Spleen (tissue), 11 donors: ENCODE results near the gene PTPN6. TPM values are rescaled to one million over a fixed set of nuclear protein-coding genes. Genes with fewer than 3 reads are reported as not detected.

Experiments
- DNase-seq: peaks from one replicate; pipeline ENCODE4 v3.0.0-alpha.2; 2020
- H3K27ac ChIP-seq, 8 donors: fragments of 200-600 bp; sonication (generic) in 7 of 8; 1 replicate in 4 of 8; 2 replicates in 4 of 8; pipeline versions ENCODE4 v1.5.0 to v1.8.0; 2016 to 2021; ENCODE audit warnings: inconsistent platforms in 4 of 8, mild to moderate bottlenecking in 4 of 8, moderate library complexity in 1 of 8
- H3K27me3 ChIP-seq, 7 donors: fragments of 200-600 bp; sonication (generic) in 6 of 7; replicated peaks in 1 of 7; 1 replicate in 4 of 7; 2 replicates in 3 of 7; pipeline versions ENCODE4 v1.5.0 to v1.8.0; 2016 to 2021; ENCODE audit warnings: inconsistent platforms in 3 of 7, mild to moderate bottlenecking in 1 of 7
- H3K36me3 ChIP-seq, 6 donors: fragments of 200-600 bp; sonication (generic) in 5 of 6; 1 replicate in 4 of 6; 2 replicates in 2 of 6; pipeline versions ENCODE4 v1.5.0 to v1.8.0; 2016 to 2021; ENCODE audit warnings: inconsistent platforms in 2 of 6
- H3K4me1 ChIP-seq, 6 donors: fragments of 200-600 bp; sonication (generic) in 5 of 6; 1 replicate in 3 of 6; 2 replicates in 3 of 6; pipeline versions ENCODE4 v1.5.0 to v1.8.0; 2016 to 2021; ENCODE audit warnings: inconsistent platforms in 3 of 6
- H3K4me3 ChIP-seq, 8 donors: fragments of 200-600 bp; sonication (generic) in 7 of 8; 1 replicate in 4 of 8; 2 replicates in 4 of 8; pipeline versions ENCODE4 v1.5.0 to v1.8.0; 2016 to 2021; ENCODE audit warnings: inconsistent platforms in 4 of 8, mild to moderate bottlenecking in 4 of 8, moderate library complexity in 2 of 8
- H3K9me3 ChIP-seq, 8 donors: fragments of 200-600 bp; sonication (generic) in 7 of 8; 1 replicate in 4 of 8; 2 replicates in 4 of 8; pipeline versions ENCODE4 v1.5.0 to v1.8.0; 2016 to 2021; ENCODE audit warnings: inconsistent platforms in 4 of 8
- POLR2A ChIP-seq, 3 donors: fragments of 450-650 bp; IDR thresholded peaks; one replicate each; pipeline ENCODE4 v1.5.1; 2017; ENCODE audit warnings: antibody characterized with exemption in 3 of 3, mild to moderate bottlenecking in 1 of 3
- POLR2AphosphoS5 ChIP-seq, 3 donors: sonication (generic); formaldehyde crosslinking; IDR thresholded peaks; one replicate each; pipeline ENCODE4 v1.5.1; 2017; ENCODE audit warnings: antibody characterized with exemption in 3 of 3
- WGBS, 5 donors: extraction: QIAGEN DNeasy Blood & Tissue Kit in 3 of 5; methylation state at CpG; one replicate each; pipeline versions ENCODE4 v1.1.5 to v1.1.7; 2013 to 2018; 5-methylcytosine and 5-hydroxymethylcytosine counted together
- intact Hi-C: fragments of 100-400 bp; cut with DNase I; formaldehyde crosslinking; loops from one replicate; pipeline ENCODE4 v1.15.0; 2023; ENCODE audit warnings: low total_unique reads
- polyA plus RNA-seq, 3 donors: library from polyadenylated mRNA; stranded (reverse); fragments of 200-250 nt; gene quantifications; one replicate each; pipeline ENCODE4 v1.2.1, GENCODE V29; 2013
- total RNA-seq, 7 donors: library from RNA; depleted of rRNA in 3 of 7; stranded (reverse); fragments of >200 nt in 3 of 7; fragmentation: NEBNext Ultra II Directional in 4 of 7; extraction: Animal tissue kit (Norgen Biotek cat#: 25700) in 4 of 7; gene quantifications; one replicate each; pipeline versions ENCODE4 v1.1.0 to v1.2.1, GENCODE V29; 2016 to 2021
- TF ChIP-seq, protein P1 (sequence below), 11 experiments: fragments of 200-600 bp in 7 of 11; fragments of 450-650 bp in 4 of 11; sonication (generic) in 4 of 11; IDR thresholded peaks in 8 of 11; conservative IDR thresholded peaks in 3 of 11; 1 replicate in 7 of 11; 2 replicates in 4 of 11; pipeline versions ENCODE4 v1.4.0 to v1.8.0; 2016 to 2021; ENCODE audit warnings: antibody characterized with exemption in 11 of 11, inconsistent platforms in 4 of 11, mild to moderate bottlenecking in 1 of 11
- donor health status: healthy with polysubstance abuse.
- donor health status: DM: no; HTN: no; CAD: no; lungs with moderate emphysema.
- donor health status: DM: no; HTN: no; CAD: no.
- donor health status: Bipolar disorder and iron deficiency.
- donor health status: healthy.
- donor health status: DM: no; HTN: no; CAD: no.
- donor health status: DM: yes; HTN: yes; CAD: no.

PTPN6 gene
- total and polyA plus RNA-seq, 10 donors, result 314 to 713 (median 426) TPM

DNA sequence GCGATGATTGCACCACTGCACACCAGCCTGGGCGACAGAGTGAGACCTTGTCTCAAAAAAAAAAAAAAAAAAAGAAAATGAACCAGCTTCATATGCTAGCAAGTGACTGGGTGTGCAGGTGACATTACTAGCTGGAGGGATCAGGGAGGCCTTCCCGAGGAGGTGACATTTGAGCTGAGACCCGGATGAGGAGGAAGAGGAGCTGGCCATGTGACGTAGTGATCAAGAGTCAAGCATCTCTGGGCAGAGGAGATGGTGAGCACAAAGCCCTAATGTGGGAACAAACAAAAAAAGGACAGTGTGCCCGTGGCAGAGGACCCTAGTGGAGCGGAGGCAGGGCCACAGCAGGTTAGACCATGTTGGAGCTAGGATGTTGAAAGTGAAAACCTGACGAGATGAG is 3.5 kb upstream of the PTPN6 start:
- intact Hi-C loops, result loop anchor here (10.0 kb wide), 1 partner anchor 167 kb away; no protein-coding TSS in a partner anchor
- Histone ChIP-seq H3K4me1 (peaks cover 53 to 92% (median 84%) of the 10 kb centered on the region in 6 donors), H3K9me3 (no peaks in the 10 kb centered on the region), H3K27me3 (no peaks in the 10 kb centered on the region), H3K4me3 (no peak overlapping the region), H3K27ac (peak overlapping the region; percentile 80 to 99 (median 96)), H3K36me3 (peaks cover 0 to 16% (median 0%) of the 10 kb centered on the region in 6 donors)
- 78 to 84% (median 81%) methylated on average over 8 of the region's 8 CpGs for WGBS, 5 donors
- TF ChIP-seq POLR2A (IDR thresholded peaks at IDR 0.05), result no peak
- peak; percentile 69 for DNase-seq

DNA sequence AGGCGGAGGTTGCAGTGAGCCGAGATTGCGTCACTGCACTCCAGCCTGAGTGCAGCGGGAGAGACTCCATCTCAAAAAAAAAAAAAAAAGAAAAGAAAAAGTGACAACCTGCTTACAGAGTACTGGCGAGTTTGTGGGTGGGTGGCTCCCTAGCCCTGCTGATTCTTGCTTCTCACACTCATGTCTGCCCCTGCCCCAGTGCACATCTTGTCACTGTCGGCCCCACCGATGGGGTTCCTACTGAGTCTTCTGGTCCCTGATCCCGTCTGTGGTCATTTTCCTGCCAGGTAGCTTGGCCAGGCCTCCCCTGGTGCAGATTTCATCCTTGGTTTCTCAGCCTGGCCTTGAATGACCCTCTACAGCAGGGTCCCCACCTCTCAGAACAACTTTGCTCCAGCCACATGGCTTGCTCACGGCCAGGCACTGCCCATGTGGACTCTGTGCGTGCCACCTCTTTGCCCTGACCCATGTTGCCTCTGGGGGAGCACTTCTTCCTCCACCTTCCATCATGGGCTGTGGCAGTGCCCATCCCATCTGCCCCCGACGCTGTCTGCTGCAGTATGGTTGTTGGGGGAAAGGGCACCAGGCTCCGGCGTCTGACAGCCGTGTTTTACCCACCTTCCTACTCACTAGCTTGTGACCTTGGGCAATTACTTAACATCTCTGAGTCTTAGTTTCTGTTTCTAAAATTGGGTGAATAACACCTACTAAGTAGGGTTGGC is 2.1 kb upstream of the PTPN6 start:
- intact Hi-C loops, result loop anchor here (10.0 kb wide), 1 partner anchor 166 kb away; no protein-coding TSS in a partner anchor
- TF ChIP-seq POLR2A (IDR thresholded peaks at IDR 0.05), result no peak
- TF ChIP-seq, protein P1, sequence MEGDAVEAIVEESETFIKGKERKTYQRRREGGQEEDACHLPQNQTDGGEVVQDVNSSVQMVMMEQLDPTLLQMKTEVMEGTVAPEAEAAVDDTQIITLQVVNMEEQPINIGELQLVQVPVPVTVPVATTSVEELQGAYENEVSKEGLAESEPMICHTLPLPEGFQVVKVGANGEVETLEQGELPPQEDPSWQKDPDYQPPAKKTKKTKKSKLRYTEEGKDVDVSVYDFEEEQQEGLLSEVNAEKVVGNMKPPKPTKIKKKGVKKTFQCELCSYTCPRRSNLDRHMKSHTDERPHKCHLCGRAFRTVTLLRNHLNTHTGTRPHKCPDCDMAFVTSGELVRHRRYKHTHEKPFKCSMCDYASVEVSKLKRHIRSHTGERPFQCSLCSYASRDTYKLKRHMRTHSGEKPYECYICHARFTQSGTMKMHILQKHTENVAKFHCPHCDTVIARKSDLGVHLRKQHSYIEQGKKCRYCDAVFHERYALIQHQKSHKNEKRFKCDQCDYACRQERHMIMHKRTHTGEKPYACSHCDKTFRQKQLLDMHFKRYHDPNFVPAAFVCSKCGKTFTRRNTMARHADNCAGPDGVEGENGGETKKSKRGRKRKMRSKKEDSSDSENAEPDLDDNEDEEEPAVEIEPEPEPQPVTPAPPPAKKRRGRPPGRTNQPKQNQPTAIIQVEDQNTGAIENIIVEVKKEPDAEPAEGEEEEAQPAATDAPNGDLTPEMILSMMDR (IDR thresholded peaks at IDR 0.05 in 8 of 11, conservative IDR thresholded peaks at IDR 0.05 in 3 of 11), result peak in 6 of 11 experiments; percentile 13 to 44 (median 22)
- TF ChIP-seq POLR2AphosphoS5 (IDR thresholded peaks at IDR 0.05), result peak; percentile 55 to 65 (median 60)
- Histone ChIP-seq H3K4me1 (peaks cover 47 to 92% (median 83%) of the 10 kb centered on the region in 6 donors), H3K36me3 (peaks cover 0 to 30% (median 0%) of the 10 kb centered on the region in 6 donors), H3K9me3 (no peaks in the 10 kb centered on the region), H3K27ac (peak overlapping the region; percentile 4 to 99 (median 93)), H3K27me3 (no peaks in the 10 kb centered on the region), H3K4me3 (peak overlapping the region in 2 of 8 donors; percentile 10 to 44)
- WGBS, 5 donors, result 49 to 60% (median 56%) methylated on average over 15 of the region's 15 CpGs
- DNase-seq, result peak; percentile 79

DNA sequence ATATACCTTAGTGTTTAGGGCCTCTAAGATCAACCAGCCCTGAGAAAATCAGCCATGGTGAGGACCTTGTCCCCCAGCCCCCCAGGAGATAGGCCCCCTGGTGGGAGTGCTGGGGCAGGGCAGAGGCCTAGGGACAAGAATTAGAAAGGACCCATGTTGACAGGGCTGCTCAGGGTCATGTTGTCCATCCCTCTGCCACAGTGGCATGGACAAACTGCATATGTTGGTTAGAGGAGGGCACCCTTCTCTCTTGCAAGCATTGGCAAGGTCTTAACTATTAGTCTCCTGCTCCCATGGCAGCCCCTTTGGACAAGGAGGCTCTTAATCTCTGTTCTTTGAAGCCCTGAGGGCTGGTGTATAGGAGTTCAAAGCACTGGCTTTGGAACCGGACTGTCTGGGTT is 755 bp upstream of the PTPN6 start:
- Histone ChIP-seq H3K9me3 (no peaks in the 10 kb centered on the region), H3K27ac (peak overlapping the region; percentile 87 to 99 (median 96)), H3K4me1 (peaks cover 52 to 92% (median 84%) of the 10 kb centered on the region in 6 donors), H3K27me3 (no peaks in the 10 kb centered on the region), H3K4me3 (peak overlapping the region in 5 of 8 donors; percentile 70 to 98 (median 89)), H3K36me3 (peaks cover 0 to 43% (median 9%) of the 10 kb centered on the region in 6 donors)
- intact Hi-C loops, result no loop called here
- no peak for TF ChIP-seq POLR2A (IDR thresholded peaks at IDR 0.05)
- TF ChIP-seq, protein P1 (IDR thresholded peaks at IDR 0.05 in 8 of 11, conservative IDR thresholded peaks at IDR 0.05 in 3 of 11), result peak in 4 of 11 experiments; percentile 15 to 54 (median 32)
- WGBS, 5 donors, result 14 to 49% (median 45%) methylated on average over 1 of the region's 1 CpG; no CpG with 5 or more reads in 1 of the 5 donors
- DNase-seq, result peak; percentile 70

DNA sequence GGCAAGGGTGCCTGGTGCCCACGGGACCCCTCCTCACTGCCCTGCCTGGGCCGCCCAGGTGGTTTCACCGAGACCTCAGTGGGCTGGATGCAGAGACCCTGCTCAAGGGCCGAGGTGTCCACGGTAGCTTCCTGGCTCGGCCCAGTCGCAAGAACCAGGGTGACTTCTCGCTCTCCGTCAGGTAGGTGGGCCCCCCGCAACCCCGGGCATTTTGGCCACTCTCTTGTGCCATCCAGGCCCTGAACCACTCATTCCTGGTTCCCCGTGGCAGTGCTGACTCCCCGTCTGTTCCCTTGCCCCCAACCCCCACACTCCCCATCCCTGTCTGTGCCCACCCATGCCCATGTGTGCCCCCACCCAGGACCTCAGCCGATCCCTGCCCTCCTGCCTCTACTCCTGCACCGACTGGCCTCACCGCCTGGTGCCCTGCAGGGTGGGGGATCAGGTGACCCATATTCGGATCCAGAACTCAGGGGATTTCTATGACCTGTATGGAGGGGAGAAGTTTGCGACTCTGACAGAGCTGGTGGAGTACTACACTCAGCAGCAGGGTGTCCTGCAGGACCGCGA is 480 bp downstream of the PTPN6 start:
- peaks cover 0 to 49% (median 21%) of the 10 kb centered on the region in 6 donors for H3K36me3 ChIP-seq
- no peak for DNase-seq
- H3K4me3 ChIP-seq, result peak overlapping the region; percentile 64 to 98 (median 89)
- WGBS, 5 donors, result 17 to 52% (median 26%) methylated on average over 17 to 20 of the region's 20 CpGs
- TF ChIP-seq POLR2AphosphoS5 (IDR thresholded peaks at IDR 0.05) (no peak), POLR2A (IDR thresholded peaks at IDR 0.05) (no peak)
- TF ChIP-seq, protein P1 (IDR thresholded peaks at IDR 0.05 in 8 of 11, conservative IDR thresholded peaks at IDR 0.05 in 3 of 11), result no peak
- H3K27ac ChIP-seq, result peak overlapping the region; percentile 87 to 99 (median 96)
- no peaks in the 10 kb centered on the region for H3K9me3 ChIP-seq
- intact Hi-C loops, result no loop called here
- H3K27me3 ChIP-seq, result no peaks in the 10 kb centered on the region
- peaks cover 52 to 92% (median 84%) of the 10 kb centered on the region in 6 donors for H3K4me1 ChIP-seq
